DOHH2 (cell line): ENCODE data around the gene SERPINB2.

ENCODE experiments used
- CTCF ChIP-seq: fragments of 200-600 bp; sonication (generic); IDR thresholded peaks from one replicate; pipeline ENCODE4 v1.5.1; 2014; ENCODE audit warnings: antibody characterized with exemption, mild to moderate bottlenecking, low read depth, low read length; ENCODE audit not compliant: poor library complexity, severe bottlenecking
- EZH2phosphoT487 ChIP-seq: fragments of 200-600 bp; sonication (generic); IDR thresholded peaks from 2 replicates; pipeline ENCODE4 v1.6.1; 2017; ENCODE audit warnings: borderline replicate concordance, mild to moderate bottlenecking, antibody characterized with exemption, low read length, moderate library complexity, mixed read lengths

GRCh38 chr18:63843008-63843407 lies 44.5 kb upstream of the SERPINB2 start:
- TF ChIP-seq CTCF (no peak), EZH2phosphoT487 (no peak)
